ENCODE measurements around the gene POU6F2.

The POU6F2 gene

DNA sequence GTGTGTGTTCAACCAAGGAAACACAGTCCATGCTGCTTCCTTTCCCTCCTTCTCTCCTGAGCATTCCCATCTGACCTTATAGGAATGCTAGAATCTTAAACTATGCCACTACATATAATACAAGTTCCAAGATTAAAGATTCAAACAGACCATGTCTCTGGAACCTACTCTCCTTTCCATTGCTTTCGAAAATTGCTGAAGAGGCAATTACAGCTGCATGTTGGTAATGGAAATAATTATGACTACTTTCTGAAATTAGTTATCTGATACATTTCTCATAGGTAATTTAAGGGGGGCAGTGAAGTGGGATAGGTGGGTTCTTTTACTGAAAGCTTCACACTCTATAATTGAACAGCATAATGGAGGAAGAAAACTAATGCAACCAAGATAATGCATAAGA lies 302.6 kb downstream of the POU6F2 start:
- no peak overlapping the region for H3K4me3 ChIP-seq (ENCODE audit: low read depth, low read length)
- no peak for DNase-seq (ENCODE audit: low read depth)
- TF ChIP-seq, protein P1, sequence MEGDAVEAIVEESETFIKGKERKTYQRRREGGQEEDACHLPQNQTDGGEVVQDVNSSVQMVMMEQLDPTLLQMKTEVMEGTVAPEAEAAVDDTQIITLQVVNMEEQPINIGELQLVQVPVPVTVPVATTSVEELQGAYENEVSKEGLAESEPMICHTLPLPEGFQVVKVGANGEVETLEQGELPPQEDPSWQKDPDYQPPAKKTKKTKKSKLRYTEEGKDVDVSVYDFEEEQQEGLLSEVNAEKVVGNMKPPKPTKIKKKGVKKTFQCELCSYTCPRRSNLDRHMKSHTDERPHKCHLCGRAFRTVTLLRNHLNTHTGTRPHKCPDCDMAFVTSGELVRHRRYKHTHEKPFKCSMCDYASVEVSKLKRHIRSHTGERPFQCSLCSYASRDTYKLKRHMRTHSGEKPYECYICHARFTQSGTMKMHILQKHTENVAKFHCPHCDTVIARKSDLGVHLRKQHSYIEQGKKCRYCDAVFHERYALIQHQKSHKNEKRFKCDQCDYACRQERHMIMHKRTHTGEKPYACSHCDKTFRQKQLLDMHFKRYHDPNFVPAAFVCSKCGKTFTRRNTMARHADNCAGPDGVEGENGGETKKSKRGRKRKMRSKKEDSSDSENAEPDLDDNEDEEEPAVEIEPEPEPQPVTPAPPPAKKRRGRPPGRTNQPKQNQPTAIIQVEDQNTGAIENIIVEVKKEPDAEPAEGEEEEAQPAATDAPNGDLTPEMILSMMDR (IDR thresholded peaks at IDR 0.05; ENCODE audit: low read depth, low read length, missing control alignments): no peak

- TF ChIP-seq, protein P1 (IDR thresholded peaks at IDR 0.05; ENCODE audit: low read depth, low read length, missing control alignments): no peak
- DNase-seq (ENCODE audit: low read depth): no peak
- no peak overlapping the region for H3K4me3 ChIP-seq (ENCODE audit: low read depth, low read length)
Observed at GRCh38 chr7:39285256-39285655, 307.5 kb downstream of the POU6F2 start.

DNA sequence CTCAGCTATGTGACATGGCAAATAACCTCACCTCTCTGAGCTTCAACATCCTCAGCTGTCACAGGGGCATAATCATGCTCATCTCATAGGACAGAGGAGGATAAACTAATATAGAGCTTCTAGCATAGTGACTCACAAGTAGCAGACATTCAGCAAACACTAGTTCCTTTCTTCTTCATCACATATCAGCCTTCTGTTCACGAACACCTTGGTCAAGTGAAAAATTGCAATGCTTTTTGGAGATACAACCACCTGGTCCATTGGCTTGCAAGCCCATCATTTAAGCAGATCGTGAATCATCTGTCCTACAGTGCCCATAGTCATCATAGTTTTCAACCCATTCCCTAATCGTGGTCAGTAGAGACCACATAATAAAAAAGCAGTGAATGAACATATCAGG lies 310.6 kb downstream of the POU6F2 start:
- TF ChIP-seq, protein P1 (IDR thresholded peaks at IDR 0.05; ENCODE audit: low read depth, low read length, missing control alignments): no peak
- H3K4me3 ChIP-seq (ENCODE audit: low read depth, low read length): no peak overlapping the region
- no peak for DNase-seq (ENCODE audit: low read depth)

DNA sequence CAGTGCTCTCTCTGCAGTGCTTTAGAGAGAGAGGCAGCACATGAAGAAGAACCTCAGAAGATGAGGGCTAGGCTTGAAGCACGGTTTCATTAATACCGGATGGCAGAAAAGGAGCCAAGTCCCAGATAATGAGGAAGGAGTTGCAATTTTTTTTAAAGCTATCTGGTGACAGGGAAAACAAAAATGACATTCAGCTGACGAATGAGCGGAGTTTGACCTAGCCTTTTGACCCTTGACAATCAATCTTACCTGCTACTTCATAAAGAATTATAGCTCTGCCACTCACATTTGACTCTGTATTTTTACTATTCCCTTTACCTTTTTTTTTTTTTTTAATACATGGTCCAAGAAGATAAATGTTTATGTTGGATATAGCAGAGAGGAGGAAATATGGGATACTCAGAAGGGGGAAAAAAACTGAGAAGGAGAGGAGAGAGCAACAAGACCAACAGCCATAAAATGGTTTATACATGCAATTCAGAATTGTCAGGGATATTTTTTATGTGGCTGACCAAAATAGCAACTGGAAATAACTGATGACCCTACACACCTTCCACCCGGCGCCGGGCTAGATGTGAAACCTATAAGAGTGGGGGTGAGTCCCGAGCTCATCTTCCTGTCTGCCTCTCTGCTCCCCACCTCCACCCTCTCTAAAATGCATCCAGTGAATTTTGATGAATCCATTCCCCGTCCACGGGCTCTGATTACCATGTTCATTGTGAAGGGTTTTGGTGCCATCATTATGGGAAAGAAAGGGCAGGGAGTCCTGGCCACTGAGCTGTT lies 314.1 kb downstream of the POU6F2 start:
- TF ChIP-seq, protein P1 (IDR thresholded peaks at IDR 0.05; ENCODE audit: low read depth, low read length, missing control alignments): no peak
- no peak for DNase-seq (ENCODE audit: low read depth)
- no peak overlapping the region for H3K4me3 ChIP-seq (ENCODE audit: low read depth, low read length)

- DNase-seq (ENCODE audit: low read depth): no peak
- H3K4me3 ChIP-seq (ENCODE audit: low read depth, low read length): no peak overlapping the region
- TF ChIP-seq, protein P1 (IDR thresholded peaks at IDR 0.05; ENCODE audit: low read depth, low read length, missing control alignments): no peak
Observed at GRCh38 chr7:39293056-39293823, 315.5 kb downstream of the POU6F2 start.

DNA sequence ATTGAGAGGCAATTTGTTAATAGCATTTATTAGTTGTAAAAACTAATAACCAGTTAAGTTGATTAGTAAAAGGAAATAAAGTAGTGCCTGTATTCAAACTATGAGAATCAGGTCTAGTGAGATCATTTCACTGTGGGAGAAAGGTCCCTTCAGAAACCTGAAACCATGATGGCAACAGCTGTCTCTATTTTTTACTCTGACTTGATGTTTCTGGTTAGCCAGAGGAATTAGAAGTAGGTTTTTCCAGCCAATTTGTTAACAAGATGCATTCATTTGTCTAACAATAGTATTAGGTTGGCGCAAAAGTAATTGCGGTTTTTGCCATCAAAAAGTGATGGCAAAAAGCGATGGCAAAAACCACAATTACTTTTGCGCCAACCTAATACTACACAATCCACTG lies 316.3 kb downstream of the POU6F2 start:
- DNase-seq (ENCODE audit: low read depth): no peak
- no peak overlapping the region for H3K4me3 ChIP-seq (ENCODE audit: low read depth, low read length)
- TF ChIP-seq, protein P1 (IDR thresholded peaks at IDR 0.05; ENCODE audit: low read depth, low read length, missing control alignments): no peak
